Activated T-helper 2 cell treated with anti-CD3 and anti-CD28 coated beads, Interferon-gamma antibody, Interleukin-2, Interleukin-4, amounts not matched to agents 10 μg/mL and 5 μg/mL and 100 μg/mL, durations not matched to agents 14 hours and 24 hours and 36 hours (primary cell): ENCODE results near the gene HYAL3. TPM values are rescaled to one million over a fixed set of nuclear protein-coding genes. Genes with fewer than 3 reads are reported as not detected.

Experiments
- DNase-seq: peaks from one replicate; pipeline ENCODE4 v3.0.0; 2021; ENCODE audit warnings: low spot score
- H3K27ac Mint-ChIP-seq: one replicate; pipeline ENCODE4 v1.8.0; 2021; ENCODE audit warnings: mixed read lengths
- H3K27me3 Mint-ChIP-seq: one replicate; pipeline ENCODE4 v1.8.0; 2021; ENCODE audit warnings: low read depth, mixed read lengths
- H3K36me3 Mint-ChIP-seq: one replicate; pipeline ENCODE4 v1.8.0; 2021; ENCODE audit warnings: low read depth, mixed read lengths
- H3K4me1 Mint-ChIP-seq: one replicate; pipeline ENCODE4 v1.8.0; 2021; ENCODE audit warnings: low read depth, mixed read lengths
- H3K4me3 Mint-ChIP-seq: one replicate; pipeline ENCODE4 v1.8.0; 2021; ENCODE audit warnings: low read depth, mild to moderate bottlenecking, moderate library complexity, mixed read lengths
- H3K9me3 Mint-ChIP-seq: one replicate; pipeline ENCODE4 v1.8.0; 2021; ENCODE audit warnings: mixed read lengths
- intact Hi-C: fragments of 100-400 bp; cut with micrococcal nuclease; formaldehyde crosslinking; loops from one replicate; pipeline ENCODE4 v1.15.1; 2023
- total RNA-seq: library from RNA; stranded (reverse); gene quantifications from 2 replicates; pipeline ENCODE4 v1.2.3, GENCODE V29; 2022

The HYAL3 gene, protein sequence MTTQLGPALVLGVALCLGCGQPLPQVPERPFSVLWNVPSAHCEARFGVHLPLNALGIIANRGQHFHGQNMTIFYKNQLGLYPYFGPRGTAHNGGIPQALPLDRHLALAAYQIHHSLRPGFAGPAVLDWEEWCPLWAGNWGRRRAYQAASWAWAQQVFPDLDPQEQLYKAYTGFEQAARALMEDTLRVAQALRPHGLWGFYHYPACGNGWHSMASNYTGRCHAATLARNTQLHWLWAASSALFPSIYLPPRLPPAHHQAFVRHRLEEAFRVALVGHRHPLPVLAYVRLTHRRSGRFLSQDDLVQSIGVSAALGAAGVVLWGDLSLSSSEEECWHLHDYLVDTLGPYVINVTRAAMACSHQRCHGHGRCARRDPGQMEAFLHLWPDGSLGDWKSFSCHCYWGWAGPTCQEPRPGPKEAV
- total RNA-seq: 10.8 TPM in 2 replicates

- H3K9me3 Mint-ChIP-seq: no peaks in the 10 kb centered on the region
- H3K36me3 Mint-ChIP-seq: peaks cover 3% of the 10 kb centered on the region
- intact Hi-C loops: loop anchor here (1.0 to 10.0 kb wide), 7 partner anchors 22 to 364 kb away; partner anchors contain the start of genes CYB561D2, GNAI2, NPRL2 and TUSC2
- H3K4me1 Mint-ChIP-seq: peaks cover 17% of the 10 kb centered on the region
- H3K4me3 Mint-ChIP-seq: peak within 1 kb of the TSS; percentile 98
- H3K27ac Mint-ChIP-seq: peak within 1 kb of the TSS; percentile 93
- peak; percentile 99 for DNase-seq
- H3K27me3 Mint-ChIP-seq: no peaks in the 10 kb centered on the region
Measured at GRCh38 chr3:50298836-50299637, at the start of gene HYAL3, which contains the start of gene NAA80. Gene HYAL3 (minus strand): TSS chr3:50299405. CDS start chr3:50295602, 3,803 bp downstream. Gene NAA80 (minus strand): TSS chr3:50299405. CDS start chr3:50297463, 1,942 bp downstream.

DNA sequence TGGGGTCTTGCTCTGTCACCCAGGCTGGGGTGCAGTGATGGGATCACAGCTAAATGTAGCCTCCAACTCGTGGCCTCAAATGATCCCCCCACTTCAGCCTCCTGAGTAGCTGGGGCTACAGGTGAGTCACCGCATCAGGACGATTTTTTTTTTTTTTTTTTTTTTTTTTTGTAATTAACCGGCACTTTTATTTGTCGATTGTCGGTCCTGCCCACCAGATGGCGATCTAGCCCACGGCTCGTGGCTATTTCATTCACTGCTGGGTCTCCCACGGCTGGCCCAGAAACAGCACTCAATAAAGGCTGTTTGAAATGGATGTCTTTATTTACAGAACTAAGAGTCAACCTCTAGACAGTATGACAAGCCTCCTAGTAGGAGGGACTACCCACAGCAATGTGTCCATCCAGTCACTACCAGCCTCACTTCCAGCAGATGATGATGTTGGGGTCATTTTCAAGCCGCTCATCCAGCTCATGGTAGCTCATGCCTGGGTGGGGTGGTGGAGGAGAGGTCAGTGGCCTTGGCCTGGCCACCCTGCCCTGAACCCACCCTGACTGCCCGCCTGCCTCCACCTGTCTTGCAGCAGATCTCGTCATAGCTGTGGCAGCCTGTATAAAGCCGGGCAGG, 48.1 kb upstream of the HYAL3 start:
- H3K27ac Mint-ChIP-seq: no peak overlapping the region
- no peaks in the 10 kb centered on the region for H3K9me3 Mint-ChIP-seq
- no peak overlapping the region for H3K4me3 Mint-ChIP-seq
- peaks cover 36% of the 10 kb centered on the region for H3K36me3 Mint-ChIP-seq
- no peaks in the 10 kb centered on the region for H3K27me3 Mint-ChIP-seq
- peak; percentile 76 for DNase-seq
- intact Hi-C loops: loop anchor here (2.0 kb wide), 1 partner anchor 194 kb away; no protein-coding TSS in a partner anchor
- H3K4me1 Mint-ChIP-seq: peaks cover 35% of the 10 kb centered on the region

DNA sequence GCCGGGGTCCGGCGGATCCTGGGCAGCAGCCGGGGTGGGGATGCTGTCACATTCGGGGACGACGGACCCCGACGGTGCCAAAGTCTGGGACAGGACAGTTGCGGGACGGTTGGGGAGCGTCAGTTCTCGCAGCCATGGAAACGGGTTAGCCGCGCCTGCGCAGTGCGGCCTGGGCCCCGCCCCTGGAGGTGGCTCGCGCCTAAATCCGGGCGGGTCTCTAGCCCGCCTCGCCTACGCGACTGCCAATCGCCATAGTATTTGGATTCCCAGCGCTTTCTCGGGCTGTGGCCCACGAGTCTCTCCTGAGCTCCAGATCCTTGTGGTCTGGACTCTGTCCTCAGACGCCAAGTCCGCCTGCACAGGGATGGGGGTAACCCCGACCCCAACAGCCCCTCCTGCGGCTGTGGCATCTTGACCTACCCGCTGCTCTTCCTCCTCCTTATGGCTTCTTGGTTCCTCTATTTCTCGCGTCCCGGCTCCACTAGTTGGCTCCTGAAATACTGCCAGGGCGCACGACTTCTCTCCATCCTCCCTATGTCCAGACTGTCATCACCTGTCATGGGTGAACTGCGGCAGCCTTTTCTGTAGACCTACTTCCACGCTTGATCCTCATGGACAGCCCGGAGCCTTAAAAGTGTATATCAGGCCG, 46.5 kb upstream of the HYAL3 start, which contains the start of gene ZMYND10:
ZMYND10 (minus strand) TSS at position 147 of the 649 bp plus-strand sequence. CDS start 153 bp downstream, outside the sequence.
- H3K9me3 Mint-ChIP-seq: no peaks in the 10 kb centered on the region
- peak within 1 kb of the TSS; percentile 76 for H3K4me3 Mint-ChIP-seq
- H3K27me3 Mint-ChIP-seq: no peaks in the 10 kb centered on the region
- H3K27ac Mint-ChIP-seq: peak within 1 kb of the TSS; percentile 60
- intact Hi-C loops: loop anchor here (2.0 kb wide), 1 partner anchor 195 kb away; no protein-coding TSS in a partner anchor
- peaks cover 30% of the 10 kb centered on the region for H3K4me1 Mint-ChIP-seq
- peaks cover 29% of the 10 kb centered on the region for H3K36me3 Mint-ChIP-seq
- peak; percentile 79 for DNase-seq

DNA sequence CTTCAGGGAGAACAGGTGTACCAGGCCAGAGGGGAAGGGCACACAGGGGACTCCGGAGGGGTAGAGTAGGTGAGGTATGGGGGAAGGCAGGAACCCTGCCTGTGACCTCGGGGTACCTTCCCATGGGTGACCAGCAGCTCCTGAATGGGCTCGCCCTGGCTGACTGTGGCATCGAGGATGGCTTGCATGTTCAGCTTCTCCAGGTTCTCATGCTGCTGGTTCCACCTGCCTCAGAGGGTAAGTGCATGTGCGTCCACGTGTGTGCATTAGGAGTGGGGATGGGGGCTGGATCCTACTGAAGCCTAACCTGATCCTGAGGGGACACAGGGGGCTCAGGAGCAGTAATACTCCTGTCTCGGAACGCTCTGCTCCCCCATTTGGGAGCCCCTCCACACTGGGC, 45.8 kb upstream of the HYAL3 start:
- H3K27me3 Mint-ChIP-seq: no peaks in the 10 kb centered on the region

GRCh38 chr3:50342813-50343633, 43.8 kb upstream of the HYAL3 start:
- H3K4me3 Mint-ChIP-seq: no peak overlapping the region
- intact Hi-C loops: no loop called here
- H3K27me3 Mint-ChIP-seq: no peaks in the 10 kb centered on the region
- no peak for DNase-seq
- H3K9me3 Mint-ChIP-seq: no peaks in the 10 kb centered on the region
- no peak overlapping the region for H3K27ac Mint-ChIP-seq
- peaks cover 29% of the 10 kb centered on the region for H3K36me3 Mint-ChIP-seq
- H3K4me1 Mint-ChIP-seq: peaks cover 29% of the 10 kb centered on the region

More for the DNA sequence above, 45.8 kb upstream of the HYAL3 start:
- intact Hi-C loops: no loop called here
- Mint-ChIP-seq H3K4me3 (no peak overlapping the region), H3K9me3 (no peaks in the 10 kb centered on the region), H3K4me1 (peaks cover 27% of the 10 kb centered on the region), H3K27ac (no peak overlapping the region), H3K36me3 (peaks cover 26% of the 10 kb centered on the region)
- no peak for DNase-seq

DNA sequence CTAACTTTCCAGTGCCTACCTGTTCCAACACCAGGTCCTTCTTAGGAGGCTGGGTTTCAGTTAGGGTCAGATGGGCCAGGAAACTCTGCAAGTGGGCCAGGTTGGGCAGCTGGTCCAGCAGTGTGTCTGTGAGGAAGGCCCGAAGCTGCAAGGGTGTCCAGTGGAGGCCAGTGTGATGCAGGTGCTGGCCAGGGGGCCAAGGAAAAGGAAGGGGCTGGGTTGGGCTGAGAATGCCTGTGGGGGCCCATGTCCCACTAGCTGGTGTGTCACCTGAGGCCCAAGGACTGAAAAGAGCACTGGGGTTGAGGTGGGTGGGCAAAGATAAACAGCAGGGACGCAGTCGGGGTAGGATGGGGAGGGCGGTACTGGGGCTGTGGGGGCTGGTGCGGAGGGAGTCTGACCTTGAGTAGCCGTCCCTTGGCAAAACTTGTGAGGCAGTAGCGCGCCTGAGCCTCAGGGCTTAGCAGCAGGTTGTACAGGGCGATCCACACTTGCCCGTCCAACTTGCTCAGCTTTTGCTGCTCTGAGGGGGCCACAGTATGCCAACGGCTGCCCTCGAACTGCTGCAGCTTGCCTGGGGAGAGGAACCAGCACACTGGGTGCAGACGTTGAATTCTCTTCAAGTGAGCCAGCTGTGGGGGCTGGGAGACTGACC, 42.9 kb upstream of the HYAL3 start:
- DNase-seq: no peak
- Mint-ChIP-seq H3K9me3 (no peaks in the 10 kb centered on the region), H3K4me1 (peaks cover 25% of the 10 kb centered on the region), H3K36me3 (peaks cover 28% of the 10 kb centered on the region), H3K27me3 (no peaks in the 10 kb centered on the region), H3K27ac (peak overlapping the region; percentile 96), H3K4me3 (peak overlapping the region; percentile 95)
- intact Hi-C loops: loop anchor here (2.0 kb wide), 1 partner anchor 17 kb away; the partner anchor contains the start of gene TMEM115

- H3K4me1 Mint-ChIP-seq: peaks cover 25% of the 10 kb centered on the region
- H3K4me3 Mint-ChIP-seq: peak overlapping the region; percentile 95
- peak overlapping the region; percentile 96 for H3K27ac Mint-ChIP-seq
- no peaks in the 10 kb centered on the region for H3K9me3 Mint-ChIP-seq
- H3K36me3 Mint-ChIP-seq: peaks cover 32% of the 10 kb centered on the region
- intact Hi-C loops: loop anchor here (2.0 kb wide), 1 partner anchor 17 kb away; the partner anchor contains the start of gene TMEM115
- no peaks in the 10 kb centered on the region for H3K27me3 Mint-ChIP-seq
- DNase-seq: no peak
Measured at GRCh38 chr3:50341537-50341936, 42.3 kb upstream of the HYAL3 start.

GRCh38 chr3:50340448-50341329, 41.5 kb upstream of the HYAL3 start, which contains the start of gene RASSF1:
Gene RASSF1 (minus strand): TSS chr3:50340836. CDS start chr3:50340805, 31 bp downstream.
- H3K36me3 Mint-ChIP-seq: peaks cover 41% of the 10 kb centered on the region
- DNase-seq: peak; percentile 82
- H3K4me3 Mint-ChIP-seq: peak within 1 kb of the TSS; percentile 95
- H3K27ac Mint-ChIP-seq: peak within 1 kb of the TSS; percentile 96
- intact Hi-C loops: loop anchor here (2.0 kb wide), 1 partner anchor 18 kb away; the partner anchor contains the start of gene TMEM115
- peaks cover 30% of the 10 kb centered on the region for H3K4me1 Mint-ChIP-seq
- H3K9me3 Mint-ChIP-seq: no peaks in the 10 kb centered on the region
- H3K27me3 Mint-ChIP-seq: no peaks in the 10 kb centered on the region

GRCh38 chr3:50340147-50340447, 40.9 kb upstream of the HYAL3 start:
- no peak for DNase-seq
- peaks cover 34% of the 10 kb centered on the region for H3K4me1 Mint-ChIP-seq
- peaks cover 47% of the 10 kb centered on the region for H3K36me3 Mint-ChIP-seq

GRCh38 chr3:50339485-50340146, 40.4 kb upstream of the HYAL3 start:
- Mint-ChIP-seq H3K4me3 (peak overlapping the region; percentile 95), H3K9me3 (no peaks in the 10 kb centered on the region), H3K27me3 (no peaks in the 10 kb centered on the region), H3K27ac (peak overlapping the region; percentile 93), H3K36me3 (peaks cover 50% of the 10 kb centered on the region), H3K4me1 (peaks cover 32% of the 10 kb centered on the region)
- no peak for DNase-seq
- intact Hi-C loops: loop anchor here (2.0 to 5.0 kb wide), 3 partner anchors 19 to 263 kb away; partner anchors contain the start of genes GNAI2 and TMEM115

More at GRCh38 chr3:50340147-50340447, 40.9 kb upstream of the HYAL3 start:
- Mint-ChIP-seq H3K27me3 (no peaks in the 10 kb centered on the region), H3K9me3 (no peaks in the 10 kb centered on the region), H3K27ac (peak overlapping the region; percentile 93), H3K4me3 (peak overlapping the region; percentile 95)
- intact Hi-C loops: loop anchor here (2.0 kb wide), 1 partner anchor 19 kb away; the partner anchor contains the start of gene TMEM115
